Breast epithelium (tissue), 4 donors: Measurements from ENCODE around the gene TMEM38A. TPM values are rescaled to one million over a fixed set of nuclear protein-coding genes. Genes with fewer than 3 reads are reported as not detected.
"Not testable (repeated sequence)": the region's sequence is repeated elsewhere in the genome, so short reads cannot be mapped to it uniquely, and the experiment has no call there.

Source experiments
- DNase-seq, 2 donors: peaks; one replicate each; pipeline ENCODE4 v3.0.0-alpha.2; 2019; ENCODE audit warnings: low spot score in 2 of 2
- H3K27ac ChIP-seq, 2 donors: fragments of 200-600 bp; sonication (generic) in 1 of 2; one replicate each; pipeline ENCODE4 v1.5.1; 2016 to 2019; ENCODE audit warnings: mild to moderate bottlenecking in 1 of 2
- H3K27me3 ChIP-seq, 2 donors: fragments of 200-600 bp; sonication (generic) in 1 of 2; one replicate each; pipeline versions ENCODE4 v1.5.1 to v1.6.0; 2017 to 2019; ENCODE audit warnings: control low read depth in 1 of 2, mild to moderate bottlenecking in 1 of 2
- H3K36me3 ChIP-seq: fragments of 200-600 bp; one replicate; pipeline ENCODE4 v1.5.1; 2019
- H3K4me1 ChIP-seq, 2 donors: fragments of 200-600 bp; sonication (generic); one replicate each; pipeline ENCODE4 v1.5.1; 2016 to 2019; ENCODE audit warnings: control low read depth in 1 of 2
- H3K4me3 ChIP-seq, 3 donors: fragments of 200-600 bp; sonication (generic); 1 replicate in 2 of 3; 2 replicates in 1 of 3; pipeline ENCODE4 v1.5.1; 2016 to 2019; ENCODE audit warnings: mild to moderate bottlenecking in 3 of 3, moderate library complexity in 2 of 3
- H3K9me3 ChIP-seq, 2 donors: fragments of 200-600 bp; sonication (generic) in 1 of 2; one replicate each; pipeline ENCODE4 v1.5.1; 2016 to 2019; ENCODE audit warnings: control low read depth in 1 of 2
- CTCF ChIP-seq, 3 donors: fragments of 450-650 bp; IDR thresholded peaks; one replicate each; pipeline ENCODE4 v1.5.1; 2016 to 2017; ENCODE audit warnings: antibody characterized with exemption in 3 of 3, mild to moderate bottlenecking in 3 of 3, moderate library complexity in 3 of 3
- POLR2A ChIP-seq: fragments of 450-650 bp; IDR thresholded peaks from one replicate; pipeline ENCODE4 v1.6.1; 2016; ENCODE audit warnings: antibody characterized with exemption, mild to moderate bottlenecking, moderate library complexity
- POLR2AphosphoS5 ChIP-seq, 3 donors: sonication (generic); formaldehyde crosslinking; IDR thresholded peaks; one replicate each; pipeline ENCODE4 v1.6.1; 2017; ENCODE audit warnings: antibody characterized with exemption in 3 of 3
- intact Hi-C: fragments of 100-400 bp; cut with DNase I; formaldehyde crosslinking; loops from one replicate; pipeline ENCODE4 v1.15.1; 2023; ENCODE audit warnings: low total_unique reads
- total RNA-seq, 3 donors: library from RNA; depleted of rRNA; stranded (reverse); fragments of >200 nt; gene quantifications; one replicate each; pipeline ENCODE4 v1.1.0, GENCODE V29; 2016

TMEM38A gene
- total RNA-seq, 3 donors from 2014 or later, result 2.9 to 5.0 (median 3.1) TPM

- DNase-seq, result no peak
- no peaks in the 10 kb centered on the region for H3K4me1 ChIP-seq
- no peak overlapping the region for H3K27ac ChIP-seq
- H3K27me3 ChIP-seq, result no peaks in the 10 kb centered on the region
- no peaks in the 10 kb centered on the region for H3K36me3 ChIP-seq
- intact Hi-C loops, result no loop called here
- TF ChIP-seq CTCF (IDR thresholded peaks at IDR 0.05) (no peak), POLR2AphosphoS5 (IDR thresholded peaks at IDR 0.05) (no peak), POLR2A (no peak)
- no peaks in the 10 kb centered on the region for H3K9me3 ChIP-seq
- H3K4me3 ChIP-seq, result no peak overlapping the region
These were observed 12.3 kb downstream of the TMEM38A start for GRCh38 chr19:16673231-16673630.

GRCh38 chr19:16673839-16674238 lies 12.9 kb downstream of the TMEM38A start:
- H3K4me1 ChIP-seq, H3K27ac ChIP-seq, H3K9me3 ChIP-seq, H3K4me3 ChIP-seq, DNase-seq, intact Hi-C loops, H3K27me3 ChIP-seq, H3K36me3 ChIP-seq: not testable (repeated sequence)

GRCh38 chr19:16676101-16676798 lies 15.3 kb downstream of the TMEM38A start:
- Histone ChIP-seq H3K4me1 (no peaks in the 10 kb centered on the region), H3K27ac (no peak overlapping the region), H3K36me3 (no peaks in the 10 kb centered on the region), H3K27me3 (no peaks in the 10 kb centered on the region), H3K9me3 (peaks cover 3 to 7% of the 10 kb centered on the region in 2 donors), H3K4me3 (no peak overlapping the region)
- no peak for TF ChIP-seq POLR2A
- TF ChIP-seq CTCF (IDR thresholded peaks at IDR 0.05), result no peak
- TF ChIP-seq POLR2AphosphoS5 (IDR thresholded peaks at IDR 0.05), result no peak
- DNase-seq, result no peak
- intact Hi-C loops, result no loop called here

GRCh38 chr19:16677055-16677454 lies 16.1 kb downstream of the TMEM38A start:
- H3K9me3 ChIP-seq, result peaks cover 3 to 12% of the 10 kb centered on the region in 2 donors
- intact Hi-C loops, result no loop called here
- no peaks in the 10 kb centered on the region for H3K27me3 ChIP-seq
- H3K4me1 ChIP-seq, result no peaks in the 10 kb centered on the region
- no peak overlapping the region for H3K27ac ChIP-seq
- H3K4me3 ChIP-seq, result no peak overlapping the region
- no peak for DNase-seq
- no peaks in the 10 kb centered on the region for H3K36me3 ChIP-seq
- TF ChIP-seq POLR2A (no peak), POLR2AphosphoS5 (IDR thresholded peaks at IDR 0.05) (no peak), CTCF (IDR thresholded peaks at IDR 0.05) (no peak)

- no peak for DNase-seq
- no peak for TF ChIP-seq POLR2A
- no peak for TF ChIP-seq POLR2AphosphoS5 (IDR thresholded peaks at IDR 0.05)
- no peak for TF ChIP-seq CTCF (IDR thresholded peaks at IDR 0.05)
- H3K27me3 ChIP-seq, result no peaks in the 10 kb centered on the region
- H3K4me1 ChIP-seq, result no peaks in the 10 kb centered on the region
- intact Hi-C loops, result no loop called here
- H3K4me3 ChIP-seq, result no peak overlapping the region
- H3K9me3 ChIP-seq, result peaks cover 3 to 12% of the 10 kb centered on the region in 2 donors
- no peaks in the 10 kb centered on the region for H3K36me3 ChIP-seq
- no peak overlapping the region for H3K27ac ChIP-seq
These were observed 17.6 kb downstream of the TMEM38A start for GRCh38 chr19:16678498-16678897.
